HepG2 (cell line): ENCODE data around the gene PSMB10.

Experiments used
- FOXA1 ChIP-seq, 2 experiments: fragments of 450-650 bp in 1 of 2; sonication (generic) in 1 of 2; formaldehyde crosslinking in 1 of 2; IDR thresholded peaks; 2 replicates each; pipeline versions ENCODE4 v1.4.0 to v1.6.1; 2016 to 2020; ENCODE audit warnings: missing genetic modification reagents in 1 of 2
- JUNB ChIP-seq: sonication (generic); formaldehyde crosslinking; IDR thresholded peaks from 2 replicates; pipeline ENCODE4 v1.8.0; 2022; ENCODE audit warnings: missing genetic modification reagents, mild to moderate bottlenecking, borderline replicate concordance
- KLF15 ChIP-seq: sonication (generic); formaldehyde crosslinking; IDR thresholded peaks from 2 replicates; pipeline ENCODE4 v1.8.1; 2023; ENCODE audit warnings: borderline replicate concordance, mild to moderate bottlenecking, inconsistent platforms, missing genetic modification reagents, mixed read lengths
- RFX5 ChIP-seq: IDR thresholded peaks from 2 replicates; pipeline ENCODE4 v1.6.1; 2011; ENCODE audit warnings: low read depth, low read length, improper control_type of control experiment
- ZNF317 ChIP-seq: sonication (generic); formaldehyde crosslinking; IDR thresholded peaks from 2 replicates; pipeline ENCODE4 v1.5.0; 2020; ENCODE audit warnings: mild to moderate bottlenecking, missing genetic modification reagents
- TF ChIP-seq, protein P1 (sequence below): sonication (generic); formaldehyde crosslinking; IDR thresholded peaks from 2 replicates; pipeline ENCODE4 v1.8.0; 2022; ENCODE audit warnings: mild to moderate bottlenecking, missing genetic modification reagents, moderate library complexity

DNA sequence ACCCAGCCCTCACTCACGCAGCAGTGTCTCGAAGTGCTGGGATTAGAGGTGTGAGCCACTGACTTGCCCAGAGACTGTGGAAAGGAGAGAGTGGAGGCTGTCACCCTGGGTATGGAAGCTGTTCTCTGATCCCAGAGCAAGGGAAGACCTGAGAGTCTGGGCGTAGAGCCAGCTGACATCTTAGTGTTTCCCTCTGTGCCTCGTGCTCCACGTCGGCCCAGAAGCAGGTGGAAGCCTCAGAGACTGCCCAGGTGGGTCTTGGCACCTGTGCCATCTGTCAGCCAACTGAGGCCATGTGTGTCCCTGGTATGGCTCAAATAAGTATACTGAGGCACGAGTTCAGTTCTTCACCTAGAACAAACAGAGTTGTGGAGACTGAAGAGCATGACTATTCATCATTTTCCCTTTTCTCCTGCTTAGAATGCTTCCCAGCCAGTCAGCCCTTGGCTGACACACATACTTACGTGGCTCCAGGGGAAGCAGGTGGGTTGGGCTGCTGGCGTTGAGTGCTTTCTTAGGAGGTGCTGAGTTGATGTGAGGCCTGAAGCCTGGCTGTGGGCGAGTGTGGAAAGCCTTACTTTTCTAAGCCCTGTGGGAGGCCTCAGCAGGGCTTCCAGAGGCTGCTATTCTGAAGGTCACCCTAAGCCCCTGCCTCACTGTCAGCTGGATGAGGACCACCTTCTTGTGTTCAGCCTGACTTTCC is 13.1 kb downstream of the PSMB10 start:
- TF ChIP-seq FOXA1 (IDR thresholded peaks at IDR 0.05) (no peak), FOXA1 (CRISPR knock-in tag; IDR thresholded peaks at IDR 0.05) (no peak), RFX5 (no peak), KLF15 (CRISPR knock-in tag) (no peak), ZNF317 (CRISPR knock-in tag) (no peak), JUNB (no peak)
- TF ChIP-seq, protein P1, sequence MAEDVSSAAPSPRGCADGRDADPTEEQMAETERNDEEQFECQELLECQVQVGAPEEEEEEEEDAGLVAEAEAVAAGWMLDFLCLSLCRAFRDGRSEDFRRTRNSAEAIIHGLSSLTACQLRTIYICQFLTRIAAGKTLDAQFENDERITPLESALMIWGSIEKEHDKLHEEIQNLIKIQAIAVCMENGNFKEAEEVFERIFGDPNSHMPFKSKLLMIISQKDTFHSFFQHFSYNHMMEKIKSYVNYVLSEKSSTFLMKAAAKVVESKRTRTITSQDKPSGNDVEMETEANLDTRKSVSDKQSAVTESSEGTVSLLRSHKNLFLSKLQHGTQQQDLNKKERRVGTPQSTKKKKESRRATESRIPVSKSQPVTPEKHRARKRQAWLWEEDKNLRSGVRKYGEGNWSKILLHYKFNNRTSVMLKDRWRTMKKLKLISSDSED (CRISPR knock-in tag) = no peak
